Measurements from ENCODE around the gene WASF2.
A peak's percentile ranks its signal among the peaks of the same experiment; 100 is the strongest.

Gene WASF2

DNA sequence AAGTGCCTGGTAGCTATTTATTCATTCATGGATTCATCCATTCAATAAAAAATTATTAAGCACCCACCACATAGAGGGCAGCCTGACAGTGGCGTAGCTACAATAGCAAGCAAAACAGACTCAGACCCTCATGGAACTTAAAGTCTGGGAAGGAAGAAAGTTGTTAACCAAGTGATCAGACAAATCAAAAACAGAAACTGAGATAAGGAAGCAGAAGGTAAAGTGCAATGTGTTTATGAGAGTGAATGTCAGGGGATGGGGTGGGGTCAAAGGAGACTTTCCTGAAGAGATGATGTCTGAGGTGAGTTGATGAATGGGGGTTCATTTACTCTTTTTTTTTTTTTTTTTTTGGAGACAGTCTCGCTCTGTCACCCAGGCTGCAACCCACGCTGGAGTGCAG is 2.8 kb upstream of the WASF2 start:
- no peak overlapping the region for H3K4me3 ChIP-seq (ENCODE audit: low read depth, low read length)
- DNase-seq (ENCODE audit: low read depth): no peak
- TF ChIP-seq, protein P1, sequence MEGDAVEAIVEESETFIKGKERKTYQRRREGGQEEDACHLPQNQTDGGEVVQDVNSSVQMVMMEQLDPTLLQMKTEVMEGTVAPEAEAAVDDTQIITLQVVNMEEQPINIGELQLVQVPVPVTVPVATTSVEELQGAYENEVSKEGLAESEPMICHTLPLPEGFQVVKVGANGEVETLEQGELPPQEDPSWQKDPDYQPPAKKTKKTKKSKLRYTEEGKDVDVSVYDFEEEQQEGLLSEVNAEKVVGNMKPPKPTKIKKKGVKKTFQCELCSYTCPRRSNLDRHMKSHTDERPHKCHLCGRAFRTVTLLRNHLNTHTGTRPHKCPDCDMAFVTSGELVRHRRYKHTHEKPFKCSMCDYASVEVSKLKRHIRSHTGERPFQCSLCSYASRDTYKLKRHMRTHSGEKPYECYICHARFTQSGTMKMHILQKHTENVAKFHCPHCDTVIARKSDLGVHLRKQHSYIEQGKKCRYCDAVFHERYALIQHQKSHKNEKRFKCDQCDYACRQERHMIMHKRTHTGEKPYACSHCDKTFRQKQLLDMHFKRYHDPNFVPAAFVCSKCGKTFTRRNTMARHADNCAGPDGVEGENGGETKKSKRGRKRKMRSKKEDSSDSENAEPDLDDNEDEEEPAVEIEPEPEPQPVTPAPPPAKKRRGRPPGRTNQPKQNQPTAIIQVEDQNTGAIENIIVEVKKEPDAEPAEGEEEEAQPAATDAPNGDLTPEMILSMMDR (IDR thresholded peaks at IDR 0.05; ENCODE audit: control insufficient read depth, extremely low read depth, insufficient read depth): no peak

DNA sequence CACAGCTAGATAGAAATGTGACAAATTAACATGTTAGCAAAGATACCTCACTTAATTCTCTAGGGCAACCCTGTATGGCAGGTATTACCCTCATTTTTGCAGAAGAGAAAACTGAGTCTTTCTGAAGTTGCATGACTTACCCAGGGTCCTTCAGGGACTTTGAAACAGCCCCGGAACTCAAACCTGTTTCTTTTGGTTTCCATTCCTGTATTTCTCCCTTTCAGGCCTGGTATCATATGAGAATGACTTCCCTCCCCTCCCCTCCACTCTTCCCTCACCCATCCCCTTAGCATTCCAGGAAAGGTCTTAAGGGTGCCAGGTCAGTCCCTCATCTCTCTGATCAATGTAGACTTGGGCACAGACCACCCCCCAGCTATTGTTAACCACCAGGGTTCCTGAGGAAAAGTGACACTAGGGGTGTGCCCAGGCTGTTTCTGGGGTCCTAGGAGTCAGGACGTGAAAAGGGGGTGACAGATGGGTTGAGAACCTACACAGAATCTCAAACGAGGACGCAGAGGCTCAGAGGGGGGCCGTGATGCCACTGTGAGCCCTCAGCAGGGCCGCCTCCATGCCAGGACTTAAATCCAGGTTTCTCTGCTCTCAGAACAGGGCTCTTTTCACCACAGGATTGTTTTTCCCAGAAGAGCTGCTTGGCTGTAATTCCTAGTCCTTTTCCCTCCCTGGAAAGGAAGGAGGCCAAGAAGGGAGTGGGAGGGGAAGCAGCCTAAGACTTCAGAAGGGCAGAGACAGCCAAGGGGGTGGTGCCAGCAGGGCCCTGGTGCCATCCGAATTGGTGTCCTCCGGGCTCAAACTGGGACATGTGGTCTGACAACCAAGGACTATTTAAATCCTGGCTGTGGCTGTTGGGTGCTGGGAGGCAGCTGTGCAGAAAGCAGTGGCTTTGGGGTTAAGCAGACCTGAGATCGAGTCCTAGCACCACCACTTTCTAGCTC is 2.1 kb upstream of the WASF2 start:
- no peak for DNase-seq (ENCODE audit: low read depth)
- H3K4me3 ChIP-seq (ENCODE audit: low read depth, low read length): no peak overlapping the region
- TF ChIP-seq, protein P1 (IDR thresholded peaks at IDR 0.05; ENCODE audit: control insufficient read depth, extremely low read depth, insufficient read depth): no peak

DNA sequence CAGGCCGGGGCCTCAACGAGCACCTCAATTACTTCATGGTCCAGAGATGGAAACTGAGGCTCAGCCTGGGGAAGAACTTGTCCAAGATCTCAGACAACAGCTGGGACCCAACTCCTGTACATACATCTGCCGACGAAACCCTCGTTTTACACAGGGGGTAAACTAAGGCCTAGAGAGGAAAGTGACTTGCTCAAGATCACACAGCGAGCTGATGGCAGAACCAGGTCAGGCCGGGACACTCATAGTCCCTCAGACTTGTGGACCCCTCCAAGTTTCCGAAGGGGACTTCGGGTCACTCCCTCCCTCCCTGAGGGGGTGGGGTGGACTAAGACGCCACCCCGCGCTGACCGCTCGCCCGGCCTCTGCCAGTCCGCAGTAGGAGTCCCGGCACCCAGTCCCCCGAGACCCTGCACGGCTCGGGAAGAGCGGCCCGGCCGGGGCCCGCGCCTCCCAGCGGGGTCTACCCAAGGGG is 430 bp downstream of the WASF2 start:
- peak overlapping the region; percentile 98 for H3K4me3 ChIP-seq (ENCODE audit: low read depth, low read length)
- DNase-seq (ENCODE audit: low read depth): no peak
- TF ChIP-seq, protein P1 (IDR thresholded peaks at IDR 0.05; ENCODE audit: control insufficient read depth, extremely low read depth, insufficient read depth): no peak

DNA sequence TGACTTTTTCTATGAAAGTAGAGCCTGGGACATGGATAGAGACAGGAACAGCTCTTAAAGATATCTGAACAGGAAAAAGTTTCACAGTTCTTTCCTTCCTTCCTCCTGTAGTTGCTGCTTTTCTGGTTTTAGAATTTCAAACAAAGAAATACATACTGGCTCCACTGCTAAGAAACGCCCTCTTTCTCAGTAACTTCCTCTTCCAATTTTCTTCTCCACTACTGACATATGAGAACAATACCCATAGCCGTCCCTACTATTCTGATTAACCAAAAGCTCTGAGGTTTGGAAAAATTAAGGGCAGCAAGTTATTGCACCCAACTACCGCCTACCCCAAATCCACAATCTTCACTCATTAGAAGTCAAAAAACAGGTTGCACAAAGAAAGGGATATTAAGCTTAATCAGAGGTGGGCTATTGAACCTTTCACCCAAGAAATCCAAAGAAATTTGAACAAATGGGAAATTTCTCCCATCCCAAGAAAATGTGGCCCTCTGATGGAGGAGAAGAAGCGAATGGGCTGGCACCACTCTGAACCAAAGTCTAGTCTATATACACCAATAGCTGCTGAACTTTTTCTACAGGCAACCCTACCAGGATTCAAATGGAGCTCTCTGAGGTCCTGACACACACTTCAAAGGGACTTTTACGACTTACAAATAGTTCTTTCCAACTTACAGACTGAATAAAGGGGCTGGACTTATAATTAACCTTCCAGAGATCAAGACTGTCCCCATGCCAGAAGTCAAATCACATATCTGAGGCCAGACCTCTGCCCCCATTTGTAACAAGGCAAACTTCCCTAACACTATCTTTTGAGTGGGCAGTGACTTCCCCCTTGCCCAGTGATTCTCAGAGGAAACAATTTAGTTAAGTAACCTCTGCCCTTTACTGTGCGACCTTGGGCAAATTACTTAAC is 1.7 kb downstream of the WASF2 start:
- peak overlapping the region; percentile 98 for H3K4me3 ChIP-seq (ENCODE audit: low read depth, low read length)
- TF ChIP-seq, protein P1 (IDR thresholded peaks at IDR 0.05; ENCODE audit: control insufficient read depth, extremely low read depth, insufficient read depth): no peak
- DNase-seq (ENCODE audit: low read depth): peak; percentile 56

DNA sequence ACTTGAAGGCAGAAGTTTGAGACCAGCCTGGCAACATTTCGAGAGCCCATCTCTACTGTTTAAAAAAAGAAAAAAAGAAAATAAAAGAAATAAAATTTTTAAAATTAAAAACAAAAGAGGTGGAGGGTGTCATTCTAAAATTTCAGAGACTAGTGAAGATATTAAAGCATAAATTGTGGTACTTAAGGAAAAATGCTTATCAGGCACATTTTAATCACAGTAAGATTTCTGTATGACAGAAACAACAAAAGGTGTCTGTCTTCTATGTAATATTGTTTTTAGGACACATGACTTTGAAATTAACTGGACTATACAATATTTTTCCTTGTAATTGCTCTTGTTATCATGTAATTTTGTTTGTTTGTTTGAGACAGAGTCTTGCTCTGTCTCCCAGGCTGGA is 4.6 kb downstream of the WASF2 start:
- TF ChIP-seq, protein P1 (IDR thresholded peaks at IDR 0.05; ENCODE audit: control insufficient read depth, extremely low read depth, insufficient read depth): no peak
- H3K4me3 ChIP-seq (ENCODE audit: low read depth, low read length): no peak overlapping the region
- DNase-seq (ENCODE audit: low read depth): no peak

DNA sequence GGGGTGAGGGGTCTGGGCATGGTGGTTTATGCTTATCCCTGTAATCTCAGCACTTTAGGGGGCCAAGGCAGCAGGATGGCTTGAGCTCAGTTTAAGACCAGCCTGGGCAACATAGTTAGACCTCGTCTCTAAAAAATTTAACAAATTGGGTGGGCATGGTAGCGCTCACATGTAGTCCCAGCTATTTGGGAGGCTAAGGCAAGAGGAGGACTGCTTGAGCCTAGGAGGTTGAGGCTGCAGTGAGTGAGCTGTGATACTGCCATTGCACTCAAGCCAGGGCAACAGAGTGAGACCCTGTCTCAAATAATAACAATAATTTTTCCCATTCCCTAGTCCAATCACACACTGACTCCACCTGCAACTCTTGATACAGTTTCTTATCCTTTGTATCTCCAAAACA is 6.3 kb downstream of the WASF2 start:
- TF ChIP-seq, protein P1 (IDR thresholded peaks at IDR 0.05; ENCODE audit: control insufficient read depth, extremely low read depth, insufficient read depth): no peak
- no peak for DNase-seq (ENCODE audit: low read depth)
- H3K4me3 ChIP-seq (ENCODE audit: low read depth, low read length): no peak overlapping the region

All from LNCaP clone FGC (cell line).